OCI-LY7 (cell line): Measurements from ENCODE around the gene BTBD7.

ENCODE experiments used
- CTCF ChIP-seq: fragments of 200-600 bp; sonication (generic); conservative IDR thresholded peaks from 2 replicates; pipeline ENCODE4 v1.5.1; 2014; ENCODE audit warnings: mild to moderate bottlenecking, antibody characterized with exemption, low read length, moderate library complexity, mixed read lengths
- EZH2phosphoT487 ChIP-seq: fragments of 200-600 bp; sonication (generic); IDR thresholded peaks from 2 replicates; pipeline ENCODE4 v1.6.1; 2018; ENCODE audit warnings: low read depth, borderline replicate concordance, mild to moderate bottlenecking, mixed run types, antibody characterized with exemption, low read length, moderate library complexity, mixed read lengths

- TF ChIP-seq CTCF (no peak), EZH2phosphoT487 (no peak)
Measured at GRCh38 chr14:93347850-93348249, 15.0 kb upstream of the BTBD7 start.
